Measurements from ENCODE around the gene FAM78B. TPM values are rescaled to one million over a fixed set of nuclear protein-coding genes. Genes with fewer than 3 reads are reported as not detected.

FAM78B gene
- total RNA-seq, 2 donors from 2014 or later = 2.9 to 14.5 TPM

DNA sequence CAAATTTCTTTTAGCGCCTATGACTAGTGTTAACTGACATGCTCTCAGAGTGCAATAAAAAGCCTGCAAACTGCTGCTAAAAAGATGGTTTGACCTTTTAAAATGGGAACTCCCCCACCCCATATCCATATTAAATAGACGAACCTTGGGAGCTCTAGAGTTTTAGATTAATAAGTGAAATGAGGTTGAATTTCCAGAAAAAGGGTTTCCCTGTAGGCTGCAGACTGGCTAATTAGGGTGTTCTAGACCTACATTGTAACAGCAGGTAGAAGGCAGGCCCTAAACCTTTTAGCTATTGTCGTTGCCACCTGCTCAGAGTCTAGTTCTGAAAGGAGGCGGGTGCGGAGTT is 2.2 kb downstream of the FAM78B start:
- Histone ChIP-seq H3K27me3 (no peaks in the 10 kb centered on the region), H3K4me3 (no peak overlapping the region), H3K9me3 (no peaks in the 10 kb centered on the region), H3K36me3 (replicated peaks in 1 of 2; ENCODE audit: insufficient read depth in 1 of 2, low read depth in 2 of 2) (no peaks in the 10 kb centered on the region), H3K4me1 (peaks cover 24% of the 10 kb centered on the region), H3K27ac (no peak overlapping the region)
- intact Hi-C loops (cut with DNase I) = no loop called here
- WGBS, 2 donors = 22% methylated on average over 5 of the region's 5 CpGs
- DNase-seq (no peak), ATAC-seq (no peak)
- TF ChIP-seq POLR2A (IDR thresholded peaks at IDR 0.05) = no peak
- TF ChIP-seq, protein P1, sequence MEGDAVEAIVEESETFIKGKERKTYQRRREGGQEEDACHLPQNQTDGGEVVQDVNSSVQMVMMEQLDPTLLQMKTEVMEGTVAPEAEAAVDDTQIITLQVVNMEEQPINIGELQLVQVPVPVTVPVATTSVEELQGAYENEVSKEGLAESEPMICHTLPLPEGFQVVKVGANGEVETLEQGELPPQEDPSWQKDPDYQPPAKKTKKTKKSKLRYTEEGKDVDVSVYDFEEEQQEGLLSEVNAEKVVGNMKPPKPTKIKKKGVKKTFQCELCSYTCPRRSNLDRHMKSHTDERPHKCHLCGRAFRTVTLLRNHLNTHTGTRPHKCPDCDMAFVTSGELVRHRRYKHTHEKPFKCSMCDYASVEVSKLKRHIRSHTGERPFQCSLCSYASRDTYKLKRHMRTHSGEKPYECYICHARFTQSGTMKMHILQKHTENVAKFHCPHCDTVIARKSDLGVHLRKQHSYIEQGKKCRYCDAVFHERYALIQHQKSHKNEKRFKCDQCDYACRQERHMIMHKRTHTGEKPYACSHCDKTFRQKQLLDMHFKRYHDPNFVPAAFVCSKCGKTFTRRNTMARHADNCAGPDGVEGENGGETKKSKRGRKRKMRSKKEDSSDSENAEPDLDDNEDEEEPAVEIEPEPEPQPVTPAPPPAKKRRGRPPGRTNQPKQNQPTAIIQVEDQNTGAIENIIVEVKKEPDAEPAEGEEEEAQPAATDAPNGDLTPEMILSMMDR (IDR thresholded peaks at IDR 0.05) = no peak

- intact Hi-C loops (cut with DNase I) = no loop called here
- Histone ChIP-seq H3K4me1 (peaks cover 2% of the 10 kb centered on the region), H3K4me3 (no peak overlapping the region), H3K36me3 (replicated peaks in 1 of 2; ENCODE audit: insufficient read depth in 1 of 2, low read depth in 2 of 2) (no peaks in the 10 kb centered on the region), H3K9me3 (no peaks in the 10 kb centered on the region), H3K27me3 (no peaks in the 10 kb centered on the region), H3K27ac (no peak overlapping the region)
- WGBS, 2 donors = 73 to 100% methylated on average over 1 of the region's 1 CpG
- DNase-seq (no peak), ATAC-seq (no peak)
- no peak for TF ChIP-seq POLR2A (IDR thresholded peaks at IDR 0.05)
- TF ChIP-seq, protein P1 (IDR thresholded peaks at IDR 0.05) = no peak
These were observed 7.1 kb downstream of the FAM78B start for GRCh38 chr1:166159656-166160055.

DNA sequence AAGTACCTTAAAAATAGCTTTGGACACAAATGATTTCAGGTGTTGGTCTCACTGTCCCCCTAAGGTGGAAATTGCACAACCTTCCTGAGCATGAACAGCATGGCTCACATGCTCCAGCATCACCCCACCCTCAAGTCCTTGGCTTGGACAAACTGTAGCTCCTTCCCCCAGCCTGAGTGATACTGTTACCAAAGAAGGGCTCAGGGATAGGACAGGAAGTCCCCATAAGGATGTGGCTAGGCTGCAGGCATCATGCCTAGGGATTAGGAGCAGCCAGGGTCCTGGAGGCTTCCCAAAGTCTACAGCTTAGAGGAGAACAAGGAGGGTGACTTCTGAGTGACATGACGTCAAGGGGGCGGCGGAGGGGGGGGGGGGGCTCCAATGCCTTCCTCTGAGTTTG is 10.1 kb downstream of the FAM78B start:
- Histone ChIP-seq H3K4me1 (no peaks in the 10 kb centered on the region), H3K27ac (no peak overlapping the region), H3K9me3 (no peaks in the 10 kb centered on the region), H3K36me3 (replicated peaks in 1 of 2; ENCODE audit: insufficient read depth in 1 of 2, low read depth in 2 of 2) (no peaks in the 10 kb centered on the region), H3K27me3 (no peaks in the 10 kb centered on the region), H3K4me3 (no peak overlapping the region)
- intact Hi-C loops (cut with DNase I) = no loop called here
- 71 to 88% methylated on average over 1 of the region's 3 CpGs for WGBS, 2 donors
- ATAC-seq (no peak), DNase-seq (no peak)
- TF ChIP-seq, protein P1 (IDR thresholded peaks at IDR 0.05) = no peak
- TF ChIP-seq POLR2A (IDR thresholded peaks at IDR 0.05) = no peak

DNA sequence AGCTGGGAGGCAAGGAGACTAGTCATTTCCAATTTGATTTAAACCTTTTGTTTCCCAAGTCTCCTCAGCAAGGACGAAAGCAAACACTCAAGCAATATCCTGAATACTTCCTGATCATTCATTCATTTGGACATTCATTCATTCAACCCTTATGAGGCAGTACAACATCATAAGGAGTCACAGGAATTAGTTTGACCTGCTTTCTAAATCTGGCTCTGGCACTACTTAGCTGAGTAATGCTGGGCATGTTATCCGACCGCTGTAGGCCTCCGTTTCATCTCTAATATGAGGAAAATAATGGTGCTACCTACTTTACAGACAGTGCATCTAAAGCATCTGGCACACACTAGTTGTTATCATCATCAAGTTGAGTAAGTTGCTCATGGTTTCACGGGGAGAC is 11.7 kb downstream of the FAM78B start:
- ATAC-seq (no peak), DNase-seq (no peak)
- intact Hi-C loops (cut with DNase I) = no loop called here
- no peaks in the 10 kb centered on the region for H3K36me3 ChIP-seq (replicated peaks in 1 of 2; ENCODE audit: insufficient read depth in 1 of 2, low read depth in 2 of 2)
- H3K27ac ChIP-seq = no peak overlapping the region
- H3K27me3 ChIP-seq = no peaks in the 10 kb centered on the region
- 63 to 64% methylated on average over 5 of the region's 5 CpGs for WGBS, 2 donors
- H3K4me3 ChIP-seq = no peak overlapping the region
- H3K4me1 ChIP-seq = no peaks in the 10 kb centered on the region
- H3K9me3 ChIP-seq = no peaks in the 10 kb centered on the region
- TF ChIP-seq, protein P1 (IDR thresholded peaks at IDR 0.05) = no peak
- TF ChIP-seq POLR2A (IDR thresholded peaks at IDR 0.05) = no peak

DNA sequence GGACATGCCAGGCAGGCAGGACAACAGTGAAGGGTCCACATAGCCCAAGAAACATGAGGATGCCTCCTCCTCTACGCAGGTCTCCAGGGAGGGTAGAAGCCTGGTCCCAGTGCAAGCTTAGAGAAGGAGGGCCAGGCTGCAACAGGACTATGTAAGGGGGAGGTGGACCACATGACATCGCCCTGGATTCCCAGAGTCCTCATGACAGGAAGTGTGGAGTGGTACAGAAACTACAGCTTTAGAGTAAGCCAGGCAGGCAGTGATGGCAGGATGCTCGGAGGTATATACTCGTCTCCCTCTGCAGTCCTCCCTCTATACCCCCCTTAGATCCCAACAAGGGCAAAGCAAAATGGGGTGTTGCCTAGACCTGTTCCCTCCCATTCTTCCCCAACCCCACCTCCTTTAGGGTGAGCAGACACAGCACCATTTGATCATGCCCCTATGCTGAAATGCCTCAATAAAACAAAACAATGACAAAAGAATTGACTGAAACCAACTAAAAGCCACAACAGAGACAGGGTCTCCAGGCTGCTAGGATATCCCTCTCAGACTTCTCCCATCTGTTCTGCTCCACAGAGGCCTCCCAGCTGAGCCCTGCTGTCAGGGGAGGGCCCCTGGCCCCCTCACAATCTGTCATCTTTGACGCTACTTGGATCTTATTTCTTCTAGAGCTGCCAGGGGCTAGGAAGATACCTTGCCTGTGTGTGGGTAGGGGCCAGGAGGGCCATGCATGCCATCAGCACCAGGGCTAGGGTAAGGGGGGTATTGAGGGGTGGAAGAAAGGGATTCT is 13.1 kb downstream of the FAM78B start:
- Histone ChIP-seq H3K27ac (no peak overlapping the region), H3K36me3 (replicated peaks in 1 of 2; ENCODE audit: insufficient read depth in 1 of 2, low read depth in 2 of 2) (no peaks in the 10 kb centered on the region), H3K9me3 (no peaks in the 10 kb centered on the region), H3K4me1 (no peaks in the 10 kb centered on the region), H3K4me3 (no peak overlapping the region), H3K27me3 (no peaks in the 10 kb centered on the region)
- DNase-seq (no peak), ATAC-seq (no peak)
- intact Hi-C loops (cut with DNase I) = no loop called here
- TF ChIP-seq, protein P1 (IDR thresholded peaks at IDR 0.05) = no peak
- no peak for TF ChIP-seq POLR2A (IDR thresholded peaks at IDR 0.05)
- WGBS, 2 donors = 81 to 93% methylated on average over 5 of the region's 5 CpGs
